Right lobe of liver (tissue), 4 donors: Measurements from ENCODE around the gene FFAR1.

Experiments
- POLR2A ChIP-seq: fragments of 450-650 bp; IDR thresholded peaks from one replicate; pipeline ENCODE4 v1.6.1; 2017; ENCODE audit warnings: antibody characterized with exemption, mild to moderate bottlenecking
- TF ChIP-seq, protein P1 (sequence below), 4 donors: fragments of 200-600 bp in 3 of 4; fragments of 450-650 bp in 1 of 4; IDR thresholded peaks; one replicate each; pipeline versions ENCODE4 v1.5.1 to v1.8.0; 2016 to 2022; ENCODE audit warnings: antibody characterized with exemption in 4 of 4, mild to moderate bottlenecking in 2 of 4
- donor health status: DM: no; HTN: no; CAD: no.
- donor health status: DM: no; HTN: no; CAD: no.
- donor health status: DM: no; HTN: yes; CAD: no.

GRCh38 chr19:35298561-35298972 lies 49.1 kb upstream of the FFAR1 start:
- TF ChIP-seq POLR2A, result no peak
- TF ChIP-seq, protein P1, sequence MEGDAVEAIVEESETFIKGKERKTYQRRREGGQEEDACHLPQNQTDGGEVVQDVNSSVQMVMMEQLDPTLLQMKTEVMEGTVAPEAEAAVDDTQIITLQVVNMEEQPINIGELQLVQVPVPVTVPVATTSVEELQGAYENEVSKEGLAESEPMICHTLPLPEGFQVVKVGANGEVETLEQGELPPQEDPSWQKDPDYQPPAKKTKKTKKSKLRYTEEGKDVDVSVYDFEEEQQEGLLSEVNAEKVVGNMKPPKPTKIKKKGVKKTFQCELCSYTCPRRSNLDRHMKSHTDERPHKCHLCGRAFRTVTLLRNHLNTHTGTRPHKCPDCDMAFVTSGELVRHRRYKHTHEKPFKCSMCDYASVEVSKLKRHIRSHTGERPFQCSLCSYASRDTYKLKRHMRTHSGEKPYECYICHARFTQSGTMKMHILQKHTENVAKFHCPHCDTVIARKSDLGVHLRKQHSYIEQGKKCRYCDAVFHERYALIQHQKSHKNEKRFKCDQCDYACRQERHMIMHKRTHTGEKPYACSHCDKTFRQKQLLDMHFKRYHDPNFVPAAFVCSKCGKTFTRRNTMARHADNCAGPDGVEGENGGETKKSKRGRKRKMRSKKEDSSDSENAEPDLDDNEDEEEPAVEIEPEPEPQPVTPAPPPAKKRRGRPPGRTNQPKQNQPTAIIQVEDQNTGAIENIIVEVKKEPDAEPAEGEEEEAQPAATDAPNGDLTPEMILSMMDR (IDR thresholded peaks at IDR 0.05), result no peak
